Raji (cell line): ENCODE data around the gene ZNF532.

Experiments used
- POLR2A ChIP-seq: IDR thresholded peaks from 2 replicates; pipeline ENCODE4 v1.6.1; 2011; ENCODE audit warnings: low read depth, low read length, control low read depth; ENCODE audit not compliant: insufficient read depth

The ZNF532 gene

GRCh38 chr18:58843688-58844035 lies 21.0 kb upstream of the ZNF532 start:
- no peak for TF ChIP-seq POLR2A

DNA sequence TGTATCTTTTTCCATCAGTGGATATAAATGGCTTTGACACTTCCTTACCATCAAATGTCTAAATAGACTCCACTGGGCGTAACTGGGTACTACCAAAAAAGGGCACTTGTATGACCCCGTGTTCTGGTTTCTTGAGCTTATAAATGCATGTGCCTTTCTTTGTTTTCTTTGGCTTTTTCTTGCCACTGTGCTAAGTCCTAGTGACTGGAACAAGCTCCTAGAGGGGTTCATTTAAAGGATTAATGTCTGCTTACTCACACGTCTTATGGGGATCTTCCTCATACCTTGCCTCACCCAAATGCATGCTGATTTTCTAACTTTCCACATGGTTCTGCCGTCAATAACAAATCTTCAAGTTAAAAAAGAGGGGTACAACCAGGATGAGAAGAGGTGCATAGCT lies 19.8 kb upstream of the ZNF532 start:
- no peak for TF ChIP-seq POLR2A

- no peak for TF ChIP-seq POLR2A
Measured at GRCh38 chr18:58845928-58846724, 18.6 kb upstream of the ZNF532 start.

DNA sequence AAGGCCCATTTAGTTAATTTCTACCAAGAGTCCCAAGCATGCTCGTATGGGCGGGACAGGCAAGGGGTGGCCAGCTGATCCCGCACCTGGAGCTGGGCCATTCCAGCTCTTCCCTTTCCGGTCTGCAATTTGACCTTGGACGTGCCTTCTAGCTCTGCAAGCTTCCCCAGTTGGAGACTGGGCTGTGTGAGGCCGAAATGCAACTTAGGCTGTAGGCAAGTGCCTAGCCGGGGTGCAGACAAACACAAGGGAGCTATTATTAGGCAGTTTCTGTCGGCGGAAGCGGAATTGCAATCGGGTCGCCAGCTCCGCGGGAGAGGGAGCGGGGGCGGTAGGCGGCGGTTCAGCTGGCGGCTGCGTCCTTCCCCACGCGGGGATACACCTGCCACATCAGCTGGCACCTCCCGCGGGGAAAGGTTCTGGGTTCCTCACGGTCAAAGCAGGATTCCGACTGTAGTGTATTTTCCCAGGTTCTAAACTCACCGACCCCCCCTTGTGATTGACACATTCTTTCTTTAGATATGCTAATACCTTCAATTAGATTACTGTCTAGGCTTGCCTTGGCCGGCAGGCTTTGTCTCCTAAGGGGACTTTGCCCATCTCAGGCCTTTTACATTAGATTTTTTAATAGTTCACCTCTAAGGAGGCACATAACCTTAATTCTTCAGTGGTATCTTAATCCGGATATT lies 17.1 kb upstream of the ZNF532 start:
- no peak for TF ChIP-seq POLR2A

- TF ChIP-seq POLR2A: no peak
Measured at GRCh38 chr18:58848685-58849084, 16.0 kb upstream of the ZNF532 start.

DNA sequence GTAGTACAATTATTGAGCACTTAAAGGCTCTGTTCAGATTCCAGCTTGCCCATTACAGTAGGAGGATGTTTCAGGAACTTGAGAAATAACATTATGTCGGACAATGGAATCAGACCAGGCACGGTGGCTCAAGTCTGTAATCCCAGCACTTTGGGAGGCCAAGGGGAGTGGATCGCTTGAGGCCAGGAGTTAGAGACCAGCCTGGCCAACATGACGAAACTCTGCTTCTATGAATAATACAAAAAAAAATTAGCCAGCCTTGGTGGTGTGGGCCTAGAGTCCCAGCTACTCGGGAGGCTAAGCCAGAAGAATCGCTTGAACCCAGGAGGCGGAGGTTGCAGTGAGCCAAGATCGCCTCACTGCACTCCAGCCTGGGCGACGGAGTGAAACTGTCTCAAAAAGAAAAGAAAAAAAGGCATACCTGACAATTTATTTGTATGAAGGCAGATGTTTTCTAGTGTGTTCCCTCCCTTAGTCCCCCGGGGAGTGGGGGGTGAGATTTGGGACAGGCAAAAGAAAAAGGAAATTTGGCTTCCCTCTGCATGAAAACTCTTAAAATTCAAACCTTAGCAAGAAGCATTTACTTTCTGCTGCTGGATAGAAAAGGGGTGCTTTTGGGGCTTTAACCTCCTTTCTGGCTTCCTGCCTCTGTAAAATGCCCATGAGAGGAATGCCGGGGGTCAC lies 13.7 kb upstream of the ZNF532 start:
- no peak for TF ChIP-seq POLR2A

GRCh38 chr18:58851856-58852255 lies 12.8 kb upstream of the ZNF532 start:
- no peak for TF ChIP-seq POLR2A

GRCh38 chr18:58852629-58853028 lies 12.0 kb upstream of the ZNF532 start:
- no peak for TF ChIP-seq POLR2A

DNA sequence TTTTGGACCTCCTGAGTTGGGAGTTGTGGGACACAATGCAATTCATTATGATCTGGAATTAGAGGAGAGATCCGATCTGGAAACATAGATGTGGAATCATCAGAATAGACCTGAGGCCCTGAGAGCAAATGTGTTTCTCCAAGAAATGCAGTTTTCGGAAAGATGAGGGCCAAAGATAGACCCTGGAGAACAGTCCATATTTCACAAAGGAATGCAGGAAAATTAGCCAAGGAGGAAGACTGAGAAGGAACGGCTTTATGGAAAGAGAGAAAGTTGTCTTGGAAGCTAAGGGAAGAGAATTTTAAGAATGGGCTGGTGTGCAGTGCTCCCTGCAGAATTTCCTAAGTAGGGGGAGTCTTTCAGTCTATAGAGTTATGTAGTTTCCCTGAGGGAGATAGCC lies 11.1 kb upstream of the ZNF532 start:
- no peak for TF ChIP-seq POLR2A

GRCh38 chr18:58856881-58857280 lies 7.8 kb upstream of the ZNF532 start:
- TF ChIP-seq POLR2A: no peak

- no peak for TF ChIP-seq POLR2A
Measured at GRCh38 chr18:58858591-58859468, 5.8 kb upstream of the ZNF532 start.

- TF ChIP-seq POLR2A: no peak
Measured at GRCh38 chr18:58859907-58860306, 4.8 kb upstream of the ZNF532 start.

GRCh38 chr18:58860747-58861231 lies 3.9 kb upstream of the ZNF532 start:
- TF ChIP-seq POLR2A: no peak

DNA sequence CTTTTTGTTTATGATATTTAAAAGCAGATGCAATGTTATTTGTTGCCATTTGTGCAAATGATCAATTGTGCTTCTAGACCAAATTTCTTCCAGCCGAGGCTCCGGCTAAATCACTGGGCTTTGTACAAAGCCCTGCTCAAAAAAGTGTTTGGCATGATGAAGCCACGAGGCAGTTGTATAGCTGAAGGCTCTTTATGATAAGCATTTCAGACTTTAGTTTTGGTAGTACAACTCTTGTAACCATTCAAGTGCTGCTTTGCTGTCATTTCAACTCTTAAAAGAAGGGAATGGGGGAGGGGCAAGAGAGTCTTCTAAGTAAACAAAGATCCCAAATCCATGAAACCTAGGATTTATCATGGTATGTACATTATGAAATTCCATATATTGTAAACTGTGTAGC lies 3.3 kb upstream of the ZNF532 start:
- TF ChIP-seq POLR2A: no peak

DNA sequence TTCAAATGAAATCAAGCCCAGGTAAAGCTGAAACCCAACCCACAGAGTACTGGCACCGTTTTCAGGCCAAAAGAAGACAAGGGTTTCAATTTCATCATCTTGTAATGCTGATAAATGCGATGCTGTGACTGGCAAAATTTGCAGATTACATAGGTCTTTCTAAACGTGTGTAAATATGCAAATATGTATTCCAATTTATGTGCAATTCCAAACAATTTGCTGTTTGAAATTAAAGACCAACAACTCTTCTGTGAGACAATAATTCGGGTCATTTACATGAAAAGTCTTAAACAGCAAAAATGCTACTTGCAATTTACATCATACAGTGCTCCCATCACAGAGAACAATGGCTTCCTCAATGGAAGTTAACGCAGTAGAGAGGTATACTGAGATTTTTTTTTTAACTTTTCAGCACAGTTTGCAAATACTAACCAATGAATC lies 2.8 kb upstream of the ZNF532 start:
- no peak for TF ChIP-seq POLR2A
